ENCODE measurements around the gene PFKFB3. TPM values are rescaled to one million over a fixed set of nuclear protein-coding genes. Genes with fewer than 3 reads are reported as not detected.
A peak's percentile ranks its signal among the peaks of the same experiment; 100 is the strongest.

PFKFB3 gene
- total and polyA plus RNA-seq, 9 of the 15 experiments (the other 6 are each of a cell fraction or from before 2014, with no cell fraction given): 0.46 to 21.6 (median 7.8) TPM

DNA sequence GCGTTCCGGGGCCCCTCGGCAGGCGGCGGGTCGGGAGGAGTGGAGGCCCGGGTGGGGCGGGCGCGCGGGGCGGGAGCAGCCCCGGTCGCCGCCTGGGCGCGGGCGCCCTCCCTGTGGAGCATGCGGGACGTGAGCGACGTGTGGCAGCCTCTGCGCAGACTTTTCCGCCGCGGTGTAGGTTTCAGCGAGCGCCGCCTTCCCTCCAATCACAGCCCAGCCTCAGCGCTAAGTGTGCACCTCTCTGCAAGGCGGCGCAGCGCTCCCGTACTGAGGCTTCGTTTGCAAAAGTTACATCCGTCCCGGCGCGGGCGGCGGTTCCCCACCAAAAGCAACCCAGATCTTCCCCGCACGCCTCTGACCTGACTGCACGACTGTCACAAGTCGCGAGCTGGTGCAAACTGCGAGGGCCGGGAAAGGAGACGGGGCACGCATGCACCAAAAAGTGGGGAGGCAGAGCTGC, 1.2 kb upstream of the PFKFB3 start:
- peaks cover 17% of the 10 kb centered on the region for H4K20me1 ChIP-seq (replicated peaks; ENCODE audit: control insufficient read depth, insufficient read depth, low read length)
- no peak overlapping the region for H3K4me3 ChIP-seq
- no peak overlapping the region for H3K27ac ChIP-seq (ENCODE audit: extremely low read depth, low read depth, low read length)
- WGBS (ENCODE audit: insufficient coverage, low coverage, missing lambda C conversion rate): 48% methylated on average over 28 of the region's 50 CpGs
- BruUV-seq (replicated peaks): no TSS peak
- no peak overlapping the region for H2AFZ ChIP-seq (ENCODE audit: low read depth, low read length)
- CTCF ChIA-PET (ENCODE audit: low intra/inter-chr PET ratio): interaction anchor here (0.6 to 2.4 kb wide), 3 partner anchors 113 to 1387 kb away, joined by 3 to 33 read pairs (median 8); partner anchors contain the start of gene RBM17
- POLR2A ChIA-PET: interaction anchor here (0.6 to 1.7 kb wide), 3 partner anchors 149 to 1217 kb away, joined by 3 to 5 read pairs (median 3); no protein-coding TSS in a partner anchor
- no peaks in the 10 kb centered on the region for H3K27me3 ChIP-seq (ENCODE audit: control insufficient read depth in 2 of 2, insufficient read depth in 2 of 2, low read length in 2 of 2)
- FAIRE-seq: no peak
- H3K4me1 ChIP-seq (replicated peaks in 1 of 2; ENCODE audit: control insufficient read depth in 2 of 2, insufficient read depth in 2 of 2, low read length in 2 of 2): peaks cover 8 to 40% of the 10 kb centered on the region in 2 experiments
- peak overlapping the region; percentile 9; the same call in 1 of the 2 replicates for H3K4me2 ChIP-seq (ENCODE audit: insufficient read depth, low read length)
- DNase-seq (ENCODE audit: extremely low read depth in 1 of 4, low spot score in 3 of 4): peak; percentile 29 to 51 (median 42)
- in situ Hi-C loops (cut with MboI) (loop anchor here (5.0 kb wide), 1 partner anchor 191 kb away; no protein-coding TSS in a partner anchor), intact Hi-C loops (cut with micrococcal nuclease) (no loop called here)
- no peaks in the 10 kb centered on the region for H3K36me3 ChIP-seq (ENCODE audit: control insufficient read depth, insufficient read depth, low read length)
- no peaks in the 10 kb centered on the region for H3K9me1 ChIP-seq (ENCODE audit: control insufficient read depth, insufficient read depth, low read length)
- ATAC-seq: peak; percentile 1; the same call in 1 of the 3 replicates
- H3K79me2 ChIP-seq (ENCODE audit: control insufficient read depth, insufficient read depth, low read length): peaks cover 9% of the 10 kb centered on the region
- peak overlapping the region in 1 of 2 experiments; percentile 20; a peak in 1 of 4 replicates for H3K9ac ChIP-seq (ENCODE audit: insufficient read depth in 1 of 2, low read depth in 2 of 2, low read length in 2 of 2)
- TF ChIP-seq NRF1 (conservative IDR thresholded peaks at IDR 0.05 in 1 of 2, IDR thresholded peaks at IDR 0.05 in 1 of 2) (peak; percentile 32 to 46; a peak in 2 of 4 replicates), NCOA1 (IDR thresholded peaks at IDR 0.05; ENCODE audit: low read depth) (no peak)
- TF ChIP-seq, protein P1, sequence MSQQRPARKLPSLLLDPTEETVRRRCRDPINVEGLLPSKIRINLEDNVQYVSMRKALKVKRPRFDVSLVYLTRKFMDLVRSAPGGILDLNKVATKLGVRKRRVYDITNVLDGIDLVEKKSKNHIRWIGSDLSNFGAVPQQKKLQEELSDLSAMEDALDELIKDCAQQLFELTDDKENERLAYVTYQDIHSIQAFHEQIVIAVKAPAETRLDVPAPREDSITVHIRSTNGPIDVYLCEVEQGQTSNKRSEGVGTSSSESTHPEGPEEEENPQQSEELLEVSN (IDR thresholded peaks at IDR 0.05; ENCODE audit: borderline replicate concordance in 1 of 2, extremely low read depth in 1 of 2, insufficient read depth in 1 of 2, insufficient read length in 1 of 2, low read depth in 1 of 2, low read length in 1 of 2, poor library complexity in 1 of 2, severe bottlenecking in 1 of 2): peak in 1 of 2 experiments; percentile 53
- no peaks in the 10 kb centered on the region for H3K9me3 ChIP-seq (replicated peaks; ENCODE audit: control insufficient read depth, insufficient read depth, low read depth, low read length)
